ENCODE measurements around the gene GLI3.

DNA sequence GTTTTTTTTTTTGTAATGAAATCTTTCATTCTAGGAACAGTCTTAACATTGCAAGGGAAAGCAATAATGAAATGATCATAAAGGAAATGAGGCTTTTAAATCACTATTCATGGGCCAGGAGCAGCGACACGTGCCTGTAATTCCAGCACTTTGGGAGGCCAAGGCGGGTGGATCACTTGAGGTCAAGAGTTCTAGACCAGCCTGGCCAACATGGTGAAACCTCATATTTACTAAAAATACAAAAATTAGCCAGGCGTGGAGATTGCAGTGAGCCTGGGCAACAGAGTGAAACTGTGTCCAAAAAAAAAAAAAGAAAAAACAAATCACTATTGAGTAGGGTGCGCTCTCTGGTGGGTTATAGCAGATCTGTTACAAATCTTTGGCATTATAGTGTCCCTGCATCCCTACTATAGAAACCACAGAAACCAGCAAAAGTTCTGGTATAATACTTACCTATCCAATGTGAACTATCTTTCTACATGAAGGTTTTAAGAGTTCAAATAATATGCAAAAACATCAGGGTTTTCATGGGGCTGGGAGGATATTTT, 72.1 kb downstream of the GLI3 start:
- TF ChIP-seq, protein P1, sequence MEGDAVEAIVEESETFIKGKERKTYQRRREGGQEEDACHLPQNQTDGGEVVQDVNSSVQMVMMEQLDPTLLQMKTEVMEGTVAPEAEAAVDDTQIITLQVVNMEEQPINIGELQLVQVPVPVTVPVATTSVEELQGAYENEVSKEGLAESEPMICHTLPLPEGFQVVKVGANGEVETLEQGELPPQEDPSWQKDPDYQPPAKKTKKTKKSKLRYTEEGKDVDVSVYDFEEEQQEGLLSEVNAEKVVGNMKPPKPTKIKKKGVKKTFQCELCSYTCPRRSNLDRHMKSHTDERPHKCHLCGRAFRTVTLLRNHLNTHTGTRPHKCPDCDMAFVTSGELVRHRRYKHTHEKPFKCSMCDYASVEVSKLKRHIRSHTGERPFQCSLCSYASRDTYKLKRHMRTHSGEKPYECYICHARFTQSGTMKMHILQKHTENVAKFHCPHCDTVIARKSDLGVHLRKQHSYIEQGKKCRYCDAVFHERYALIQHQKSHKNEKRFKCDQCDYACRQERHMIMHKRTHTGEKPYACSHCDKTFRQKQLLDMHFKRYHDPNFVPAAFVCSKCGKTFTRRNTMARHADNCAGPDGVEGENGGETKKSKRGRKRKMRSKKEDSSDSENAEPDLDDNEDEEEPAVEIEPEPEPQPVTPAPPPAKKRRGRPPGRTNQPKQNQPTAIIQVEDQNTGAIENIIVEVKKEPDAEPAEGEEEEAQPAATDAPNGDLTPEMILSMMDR (IDR thresholded peaks at IDR 0.05; ENCODE audit: borderline replicate concordance, extremely low read depth, low read length, poor library complexity, severe bottlenecking), result no peak
- TF ChIP-seq EZH2 (IDR thresholded peaks at IDR 0.05; ENCODE audit: borderline replicate concordance, low read depth, low read length, severe bottlenecking), result no peak

Measured in DND-41 (cell line).